ENCODE measurements around the gene OR5H14. TPM values are rescaled to one million over a fixed set of nuclear protein-coding genes. Genes with fewer than 3 reads are reported as not detected.
"Not testable (repeated sequence)": the region's sequence is repeated elsewhere in the genome, so short reads cannot be mapped to it uniquely, and the experiment has no call there.

Gene OR5H14
- total RNA-seq, 2 donors from 2014 or later: not detected

GRCh38 chr3:98140531-98140930 lies 6.7 kb upstream of the OR5H14 start:
- no peaks in the 10 kb centered on the region for H3K9me3 ChIP-seq
- no peak for TF ChIP-seq POLR2A (IDR thresholded peaks at IDR 0.05)
- TF ChIP-seq CTCF (IDR thresholded peaks at IDR 0.05): no peak
- H3K4me3 ChIP-seq: no peak overlapping the region
- ATAC-seq (no peak), DNase-seq (no peak)
- H3K36me3 ChIP-seq (replicated peaks in 1 of 2; ENCODE audit: insufficient read depth in 1 of 2, low read depth in 2 of 2): no peaks in the 10 kb centered on the region
- intact Hi-C loops (cut with DNase I): no loop called here
- no peaks in the 10 kb centered on the region for H3K4me1 ChIP-seq
- H3K27me3 ChIP-seq: no peaks in the 10 kb centered on the region
- H3K27ac ChIP-seq: no peak overlapping the region

- 34 to 42% methylated on average over 3 of the region's 3 CpGs for WGBS, 2 donors
- no peak for ATAC-seq
- no peaks in the 10 kb centered on the region for H3K4me1 ChIP-seq
- no peak overlapping the region for H3K4me3 ChIP-seq
- no peak overlapping the region for H3K27ac ChIP-seq
- H3K36me3 ChIP-seq (replicated peaks in 1 of 2; ENCODE audit: insufficient read depth in 1 of 2, low read depth in 2 of 2): no peaks in the 10 kb centered on the region
- TF ChIP-seq CTCF (IDR thresholded peaks at IDR 0.05) (no peak), POLR2A (IDR thresholded peaks at IDR 0.05) (no peak)
- DNase-seq: no peak
- intact Hi-C loops (cut with DNase I): no loop called here
- H3K27me3 ChIP-seq: no peaks in the 10 kb centered on the region
- no peaks in the 10 kb centered on the region for H3K9me3 ChIP-seq
Observed at GRCh38 chr3:98148751-98149150, 1.5 kb downstream of the OR5H14 start.

GRCh38 chr3:98149456-98149855 lies 2.2 kb downstream of the OR5H14 start:
- H3K36me3 ChIP-seq (replicated peaks in 1 of 2; ENCODE audit: insufficient read depth in 1 of 2, low read depth in 2 of 2); ATAC-seq; intact Hi-C loops (cut with DNase I): not testable (repeated sequence)

GRCh38 chr3:98151241-98151640 lies 4.0 kb downstream of the OR5H14 start:
- WGBS, 2 donors: 39 to 56% methylated on average over 5 of the region's 5 CpGs
- TF ChIP-seq CTCF (IDR thresholded peaks at IDR 0.05): no peak
- no peak for TF ChIP-seq POLR2A (IDR thresholded peaks at IDR 0.05)
- Histone ChIP-seq H3K36me3 (replicated peaks in 1 of 2; ENCODE audit: insufficient read depth in 1 of 2, low read depth in 2 of 2) (no peaks in the 10 kb centered on the region), H3K9me3 (no peaks in the 10 kb centered on the region), H3K4me3 (no peak overlapping the region), H3K4me1 (no peaks in the 10 kb centered on the region), H3K27ac (no peak overlapping the region), H3K27me3 (no peaks in the 10 kb centered on the region)
- DNase-seq (no peak), ATAC-seq (no peak)
- intact Hi-C loops (cut with DNase I): no loop called here

More at GRCh38 chr3:98149456-98149855, 2.2 kb downstream of the OR5H14 start:
- H3K27ac ChIP-seq, H3K27me3 ChIP-seq, H3K4me1 ChIP-seq, DNase-seq, H3K4me3 ChIP-seq, H3K9me3 ChIP-seq: not testable (repeated sequence)
- WGBS, 2 donors: 60% methylated on average over 4 of the region's 4 CpGs

GRCh38 chr3:98166396-98166795 lies 19.1 kb downstream of the OR5H14 start, which contains the start of gene OR5H15:
TSS of gene OR5H15 (plus strand) at chr3:98166696. CDS start at chr3:98168700, 2,004 bp downstream.
- no peaks in the 10 kb centered on the region for H3K9me3 ChIP-seq
- H3K27me3 ChIP-seq: no peaks in the 10 kb centered on the region
- no peak within 1 kb of the TSS for H3K27ac ChIP-seq
- intact Hi-C loops (cut with DNase I): no loop called here
- TF ChIP-seq POLR2A (IDR thresholded peaks at IDR 0.05) (no peak), CTCF (IDR thresholded peaks at IDR 0.05) (no peak)
- no peaks in the 10 kb centered on the region for H3K36me3 ChIP-seq (replicated peaks in 1 of 2; ENCODE audit: insufficient read depth in 1 of 2, low read depth in 2 of 2)
- 75 to 76% methylated on average over 3 of the region's 3 CpGs for WGBS, 2 donors
- no peaks in the 10 kb centered on the region for H3K4me1 ChIP-seq
- ATAC-seq (no peak), DNase-seq (no peak)
- no peak within 1 kb of the TSS for H3K4me3 ChIP-seq
